IMR-90 (cell line): ENCODE data around the gene YAE1. TPM values are rescaled to one million over a fixed set of nuclear protein-coding genes. Genes with fewer than 3 reads are reported as not detected.
A peak's percentile ranks its signal among the peaks of the same experiment; 100 is the strongest.

Experiments used
- ATAC-seq: fragments of 200-7000 bp; cut with Tn5 transposase; 2 replicates; pipeline ENCODE4 v1.9.1; 2020; ENCODE audit warnings: low read depth, mild to moderate bottlenecking, moderate library complexity
- BruUV-seq: library from RNA; stranded (reverse); fragments of 400-500 nt; replicated peaks from 2 replicates; lab custom pipeline; 2021; lab: Mats Ljungman, UMichigan
- CTCF ChIA-PET: fragments of 300-600 bp; formaldehyde crosslinking; extraction: SDS; loops from one replicate; lab custom pipeline; 2021; ENCODE audit warnings: antibody characterized with exemption; lab: Yijun Ruan, JAX
- POLR2A ChIA-PET: fragments of 300-600 bp; sonication (Branson Sonifier 250); formaldehyde crosslinking; loops from one replicate; lab custom pipeline; 2022; ENCODE audit warnings: antibody characterized with exemption; ENCODE audit not compliant: unreplicated experiment; lab: Charles Lee
- DNase-seq: peaks from one replicate; pipeline ENCODE4 v3.0.0; 2013
- H2AFZ ChIP-seq: replicated peaks from 2 replicates; pipeline ENCODE3; 2013; ENCODE audit warnings: low read length, mild to moderate bottlenecking; ENCODE audit not compliant: poor library complexity
- H2AK5ac ChIP-seq: 2 replicates; pipeline ENCODE4 v1.6.1; 2013; ENCODE audit warnings: low read depth, low read length, inconsistent platforms
- H2AK9ac ChIP-seq: replicated peaks from 2 replicates; pipeline ENCODE3; 2013; ENCODE audit warnings: mild to moderate bottlenecking, low read depth, low read length, moderate library complexity; ENCODE audit not compliant: poor library complexity
- H2BK120ac ChIP-seq: 2 replicates; pipeline ENCODE4 v1.6.1; 2013; ENCODE audit warnings: low read depth, low read length, inconsistent platforms
- H2BK15ac ChIP-seq: 3 replicates; pipeline ENCODE4 v1.6.1; 2013; ENCODE audit warnings: low read depth, low read length, inconsistent platforms
- H2BK20ac ChIP-seq: 2 replicates; pipeline ENCODE4 v1.6.1; 2013; ENCODE audit warnings: low read depth, mild to moderate bottlenecking, inconsistent platforms, low read length, moderate library complexity
- H2BK5ac ChIP-seq: 2 replicates; pipeline ENCODE4 v1.6.1; 2013; ENCODE audit warnings: mild to moderate bottlenecking, low read depth, low read length, inconsistent platforms; ENCODE audit not compliant: poor library complexity, severe bottlenecking
- H3K14ac ChIP-seq: replicated peaks from 2 replicates; pipeline ENCODE4 v1.6.1; 2013; ENCODE audit warnings: low read depth, low read length, inconsistent platforms
- H3K18ac ChIP-seq: 2 replicates; pipeline ENCODE4 v1.6.1; 2013; ENCODE audit warnings: low read depth, low read length, control low read depth
- H3K23ac ChIP-seq: 2 replicates; pipeline ENCODE4 v1.6.1; 2013; ENCODE audit warnings: low read depth, low read length, inconsistent platforms
- H3K27ac ChIP-seq: 2 replicates; pipeline ENCODE4 v1.5.1; 2013; ENCODE audit warnings: mild to moderate bottlenecking, control low read depth, low read length; ENCODE audit not compliant: insufficient read depth
- H3K27me3 ChIP-seq: 2 replicates; pipeline ENCODE4 v1.6.1; 2013; ENCODE audit warnings: low read length; ENCODE audit not compliant: control insufficient read depth, insufficient read depth
- H3K36me3 ChIP-seq: 2 replicates; pipeline ENCODE4 v1.6.1; 2013; ENCODE audit warnings: low read length, mixed read lengths; ENCODE audit not compliant: control insufficient read depth, insufficient read depth
- H3K4ac ChIP-seq: 2 replicates; pipeline ENCODE4 v1.6.1; 2013; ENCODE audit warnings: low read depth, low read length, inconsistent platforms
- H3K4me1 ChIP-seq: 2 replicates; pipeline ENCODE4 v1.6.1; 2013; ENCODE audit warnings: low read length, mixed read lengths; ENCODE audit not compliant: control insufficient read depth, insufficient read depth
- H3K4me2 ChIP-seq: 2 replicates; pipeline ENCODE4 v1.6.1; 2013; ENCODE audit warnings: low read depth, mild to moderate bottlenecking, control low read depth, low read length, moderate library complexity
- H3K4me3 ChIP-seq: 2 replicates; pipeline ENCODE4 v1.5.1; 2013; ENCODE audit warnings: low read depth, mild to moderate bottlenecking, control low read depth, low read length, moderate library complexity; ENCODE audit not compliant: insufficient read depth
- H3K56ac ChIP-seq: 2 replicates; pipeline ENCODE4 v1.6.1; 2013; ENCODE audit warnings: low read length, inconsistent platforms; ENCODE audit not compliant: insufficient read depth; ENCODE audit errors: extremely low read depth
- H3K79me1 ChIP-seq, 2 experiments: 2 replicates each; pipeline ENCODE4 v1.6.1; 2013; ENCODE audit warnings: low read length in 2 of 2, inconsistent platforms in 1 of 2, low read depth in 1 of 2
- H3K9ac ChIP-seq: 2 replicates; pipeline ENCODE4 v1.6.1; 2013; ENCODE audit warnings: low read depth, low read length, control low read depth
- H3K9me1 ChIP-seq: 2 replicates; pipeline ENCODE4 v1.6.1; 2013; ENCODE audit warnings: low read length, inconsistent platforms; ENCODE audit not compliant: insufficient read depth
- H3K9me3 ChIP-seq: 2 replicates; pipeline ENCODE4 v1.6.1; 2013; ENCODE audit warnings: low read length; ENCODE audit not compliant: control insufficient read depth, insufficient read depth
- H4K20me1 ChIP-seq: 2 replicates; pipeline ENCODE4 v1.6.1; 2013; ENCODE audit warnings: low read length, inconsistent platforms; ENCODE audit not compliant: insufficient read depth
- H4K5ac ChIP-seq: 2 replicates; pipeline ENCODE4 v1.6.1; 2013; ENCODE audit warnings: mild to moderate bottlenecking, low read depth, low read length, control low read depth
- H4K8ac ChIP-seq, 2 experiments: 2 replicates each; pipeline ENCODE4 v1.6.1; 2013; ENCODE audit warnings: low read depth in 2 of 2, low read length in 2 of 2, control low read depth in 1 of 2, inconsistent platforms in 1 of 2
- H4K91ac ChIP-seq: 2 replicates; pipeline ENCODE4 v1.6.1; 2013; ENCODE audit warnings: low read depth, low read length, inconsistent platforms; ENCODE audit not compliant: insufficient read depth
- BHLHE40 ChIP-seq: fragments of 150-350 bp; IDR thresholded peaks from 2 replicates; pipeline ENCODE4 v1.6.1; 2016; ENCODE audit warnings: mild to moderate bottlenecking, low read depth, low read length
- CEBPB ChIP-seq: IDR thresholded peaks from 2 replicates; pipeline ENCODE4 v1.6.1; 2012; ENCODE audit warnings: low read depth, low read length, improper control_type of control experiment
- CHD1 ChIP-seq: IDR thresholded peaks from 2 replicates; pipeline ENCODE4 v1.6.1; 2012; ENCODE audit warnings: low read depth, low read length, improper control_type of control experiment
- ELK1 ChIP-seq: fragments of 150-350 bp; IDR thresholded peaks from 2 replicates; pipeline ENCODE4 v1.6.1; 2016; ENCODE audit warnings: low read depth, mild to moderate bottlenecking, low read length, moderate library complexity, borderline replicate concordance
- MAFK ChIP-seq: IDR thresholded peaks from 2 replicates; pipeline ENCODE4 v1.6.1; 2012; ENCODE audit warnings: low read depth, low read length, improper control_type of control experiment
- MAZ ChIP-seq: IDR thresholded peaks from 2 replicates; pipeline ENCODE4 v1.6.1; 2012; ENCODE audit warnings: low read depth, mild to moderate bottlenecking, low read length, improper control_type of control experiment, moderate library complexity, borderline replicate concordance
- MXI1 ChIP-seq: IDR thresholded peaks from 2 replicates; pipeline ENCODE4 v1.6.1; 2012; ENCODE audit warnings: low read depth, mild to moderate bottlenecking, low read length, moderate library complexity, borderline replicate concordance
- NFE2L2 ChIP-seq: fragments of 150-350 bp; IDR thresholded peaks from 2 replicates; pipeline ENCODE4 v1.6.1; 2016; ENCODE audit warnings: low read depth, mild to moderate bottlenecking, low read length
- POLR2A ChIP-seq: IDR thresholded peaks from 2 replicates; pipeline ENCODE4 v1.6.1; 2012; ENCODE audit warnings: mild to moderate bottlenecking, low read depth, low read length
- RAD21 ChIP-seq: IDR thresholded peaks from 2 replicates; pipeline ENCODE4 v1.6.1; 2012; ENCODE audit warnings: low read length, improper control_type of control experiment
- RCOR1 ChIP-seq: IDR thresholded peaks from 2 replicates; pipeline ENCODE4 v1.6.1; 2012; ENCODE audit warnings: mild to moderate bottlenecking, low read length, improper control_type of control experiment; ENCODE audit not compliant: insufficient replicate concordance
- RFX5 ChIP-seq: IDR thresholded peaks from 2 replicates; pipeline ENCODE4 v1.8.0; 2012; ENCODE audit warnings: low read depth, mild to moderate bottlenecking, low read length, moderate library complexity
- SMC3 ChIP-seq: fragments of 150-350 bp; IDR thresholded peaks from 2 replicates; pipeline ENCODE4 v1.6.1; 2016; ENCODE audit warnings: low read depth, mild to moderate bottlenecking, antibody characterized with exemption, low read length, moderate library complexity
- USF2 ChIP-seq: fragments of 150-350 bp; IDR thresholded peaks from 2 replicates; pipeline ENCODE4 v1.6.1; 2017; ENCODE audit warnings: mild to moderate bottlenecking, antibody characterized with exemption, low read length, low read depth
- WGBS, 2 experiments: methylation state at CpG; one replicate each; pipeline versions ENCODE4 v1.1.5 to v1.1.7; 2013; ENCODE audit warnings: missing lambda C conversion rate in 2 of 2; ENCODE audit not compliant: insufficient read length in 1 of 2; ENCODE audit errors: extremely low coverage in 2 of 2; 5-methylcytosine and 5-hydroxymethylcytosine counted together
- dilution Hi-C: fragments of 300-500 bp; cut with HindIII; formaldehyde crosslinking; loops from one replicate; pipeline ENCODE4 v1.14.3; 2018; ENCODE audit warnings: low sequenced_read_pairs; ENCODE audit not compliant: unreplicated experiment
- in situ Hi-C: fragments of 300-500 bp; cut with MboI; formaldehyde crosslinking; loops from 3 replicates; pipeline ENCODE4 v1.14.3; 2019; ENCODE audit warnings: low sequenced_read_pairs, inconsistent platforms, mixed read lengths
- intact Hi-C: fragments of 100-400 bp; cut with micrococcal nuclease; formaldehyde crosslinking; loops from 2 replicates; pipeline ENCODE4 v1.10.0; 2022
- polyA plus RNA-seq, 3 experiments: library from polyadenylated mRNA; depleted of rRNA; stranded (reverse); fragments of >200 nt; gene quantifications; 2 replicates each; pipeline ENCODE4 v1.2.3, GENCODE V29; 2012; ENCODE audit warnings: low replicate concordance in 1 of 3
- total RNA-seq: library from RNA; depleted of rRNA; stranded (reverse); fragments of >200 nt; gene quantifications from 2 replicates; pipeline ENCODE4 v1.2.3, GENCODE V29; 2012
- TF ChIP-seq, protein P1 (sequence below): conservative IDR thresholded peaks from 2 replicates; pipeline ENCODE4 v1.5.1; 2012; ENCODE audit warnings: mild to moderate bottlenecking, low read depth, low read length, improper control_type of control experiment

The YAE1 gene
- total and polyA plus RNA-seq, 2 of the 4 experiments (the other 2 are of a cell fraction): 28.6 to 36.7 TPM

DNA sequence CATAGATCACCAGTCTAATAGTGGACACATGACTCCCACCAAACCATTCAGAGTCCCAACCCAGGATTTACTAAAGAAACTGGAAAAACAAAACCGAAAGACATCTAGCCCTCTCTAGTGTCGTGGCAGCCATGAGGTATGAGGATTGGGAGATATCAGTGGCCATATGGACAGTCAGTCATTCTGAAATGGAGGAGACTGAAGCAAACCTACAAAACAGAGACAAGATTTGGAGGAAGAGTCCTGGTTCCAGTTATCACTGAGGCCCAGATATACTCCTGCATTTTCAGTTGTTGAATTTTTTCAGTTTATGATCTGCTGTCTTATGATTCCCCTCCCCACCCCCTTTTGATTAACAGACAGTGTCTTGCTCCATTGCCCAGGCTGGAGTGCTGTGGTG, 48.1 kb downstream of the YAE1 start:
- Histone ChIP-seq H3K27ac (no peak overlapping the region), H2BK5ac (no peak overlapping the region), H2AK5ac (peak overlapping the region; percentile 69), H3K9ac (no peak overlapping the region), H4K91ac (no peak overlapping the region), H2BK20ac (peak overlapping the region; percentile 61; the same call in 1 of the 2 replicates), H3K18ac (no peak overlapping the region), H3K79me1 (peaks cover 4 to 6% of the 10 kb centered on the region in 2 experiments; a peak in 2 of 4 replicates), H2AFZ (no peak overlapping the region), H4K8ac (peak overlapping the region in 1 of 2 experiments; percentile 12; a peak in 1 of 4 replicates), H2AK9ac (no peak overlapping the region), H3K23ac (no peak overlapping the region), H3K36me3 (no peaks in the 10 kb centered on the region), H3K27me3 (no peaks in the 10 kb centered on the region), H3K4me2 (no peak overlapping the region), H2BK120ac (0 out of 2 replicates have a peak overlapping the region, but pooled peaks have one; percentile 21), H3K56ac (no peak overlapping the region), H3K9me1 (peaks cover 2% of the 10 kb centered on the region; the same call in 1 of the 2 replicates), H3K4me3 (no peak overlapping the region), H3K4me1 (peaks cover 12% of the 10 kb centered on the region), H2BK15ac (peak overlapping the region; percentile 85; the same call in 1 of the 3 replicates), H3K14ac (peak overlapping the region; percentile 50; the same call in 1 of the 2 replicates), H3K9me3 (no peaks in the 10 kb centered on the region), H4K5ac (no peak overlapping the region), H4K20me1 (no peaks in the 10 kb centered on the region), H3K4ac (peak overlapping the region; percentile 46)
- ChIA-PET CTCF (no interaction called here), POLR2A (no interaction called here)
- no CpG with 5 or more reads among the region's 2 CpGs for WGBS, 2 experiments
- no peak for DNase-seq
- intact Hi-C loops: no loop called here
- no peak for ATAC-seq
- no TSS peak for BruUV-seq
- dilution Hi-C loops: no loop called here
- in situ Hi-C loops: no loop called here
- no peak for TF ChIP-seq ELK1
- TF ChIP-seq, protein P1, sequence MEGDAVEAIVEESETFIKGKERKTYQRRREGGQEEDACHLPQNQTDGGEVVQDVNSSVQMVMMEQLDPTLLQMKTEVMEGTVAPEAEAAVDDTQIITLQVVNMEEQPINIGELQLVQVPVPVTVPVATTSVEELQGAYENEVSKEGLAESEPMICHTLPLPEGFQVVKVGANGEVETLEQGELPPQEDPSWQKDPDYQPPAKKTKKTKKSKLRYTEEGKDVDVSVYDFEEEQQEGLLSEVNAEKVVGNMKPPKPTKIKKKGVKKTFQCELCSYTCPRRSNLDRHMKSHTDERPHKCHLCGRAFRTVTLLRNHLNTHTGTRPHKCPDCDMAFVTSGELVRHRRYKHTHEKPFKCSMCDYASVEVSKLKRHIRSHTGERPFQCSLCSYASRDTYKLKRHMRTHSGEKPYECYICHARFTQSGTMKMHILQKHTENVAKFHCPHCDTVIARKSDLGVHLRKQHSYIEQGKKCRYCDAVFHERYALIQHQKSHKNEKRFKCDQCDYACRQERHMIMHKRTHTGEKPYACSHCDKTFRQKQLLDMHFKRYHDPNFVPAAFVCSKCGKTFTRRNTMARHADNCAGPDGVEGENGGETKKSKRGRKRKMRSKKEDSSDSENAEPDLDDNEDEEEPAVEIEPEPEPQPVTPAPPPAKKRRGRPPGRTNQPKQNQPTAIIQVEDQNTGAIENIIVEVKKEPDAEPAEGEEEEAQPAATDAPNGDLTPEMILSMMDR: no peak
- TF ChIP-seq MAFK: no peak
- TF ChIP-seq SMC3: no peak
- no peak for TF ChIP-seq BHLHE40
- TF ChIP-seq POLR2A: no peak
- TF ChIP-seq RFX5: no peak
- TF ChIP-seq RAD21: no peak
- TF ChIP-seq CHD1: no peak
- TF ChIP-seq USF2: no peak
- no peak for TF ChIP-seq MXI1
- no peak for TF ChIP-seq CEBPB
- no peak for TF ChIP-seq RCOR1
- no peak for TF ChIP-seq NFE2L2
- TF ChIP-seq MAZ: no peak
